HG03439 (cell line): Measurements from ENCODE around the gene TLR8.
"Not testable (repeated sequence)": the region's sequence is repeated elsewhere in the genome, so short reads cannot be mapped to it uniquely, and the experiment has no call there.

Source experiments
- ATAC-seq: cut with Tn5 transposase; IDR thresholded peaks from one replicate; pipeline ENCODE4 v1.9.1; 2021; ENCODE audit warnings: mild to moderate bottlenecking, moderate library complexity; ENCODE audit not compliant: unreplicated experiment

Gene TLR8

GRCh38 chrX:12963210-12963850 is 56.9 kb downstream of the TLR8 start:
- ATAC-seq = not testable (repeated sequence)

GRCh38 chrX:12965131-12965940 is 58.9 kb downstream of the TLR8 start:
- ATAC-seq = no peak

GRCh38 chrX:12966151-12966550 is 59.7 kb downstream of the TLR8 start:
- no peak for ATAC-seq

- ATAC-seq = no peak
These were observed 61.5 kb downstream of the TLR8 start for GRCh38 chrX:12967711-12968465.

- ATAC-seq = no peak
These were observed 64.3 kb downstream of the TLR8 start for GRCh38 chrX:12970691-12971202.

- ATAC-seq = no peak
These were observed 65.0 kb downstream of the TLR8 start for GRCh38 chrX:12971282-12972003.

- no peak for ATAC-seq
These were observed 65.8 kb downstream of the TLR8 start for GRCh38 chrX:12972243-12972642.
